Loucy (cell line): ENCODE data around the gene NPFF.

Experiments
- EZH2phosphoT487 ChIP-seq: fragments of 200-600 bp; IDR thresholded peaks from 2 replicates; pipeline ENCODE4 v1.6.1; 2018; ENCODE audit warnings: antibody characterized with exemption, mild to moderate bottlenecking, moderate library complexity, borderline replicate concordance
- TF ChIP-seq, protein P1 (sequence below): fragments of 200-600 bp; sonication (generic); conservative IDR thresholded peaks from 2 replicates; pipeline ENCODE4 v1.5.1; 2014; ENCODE audit warnings: mild to moderate bottlenecking, antibody characterized with exemption, low read length

DNA sequence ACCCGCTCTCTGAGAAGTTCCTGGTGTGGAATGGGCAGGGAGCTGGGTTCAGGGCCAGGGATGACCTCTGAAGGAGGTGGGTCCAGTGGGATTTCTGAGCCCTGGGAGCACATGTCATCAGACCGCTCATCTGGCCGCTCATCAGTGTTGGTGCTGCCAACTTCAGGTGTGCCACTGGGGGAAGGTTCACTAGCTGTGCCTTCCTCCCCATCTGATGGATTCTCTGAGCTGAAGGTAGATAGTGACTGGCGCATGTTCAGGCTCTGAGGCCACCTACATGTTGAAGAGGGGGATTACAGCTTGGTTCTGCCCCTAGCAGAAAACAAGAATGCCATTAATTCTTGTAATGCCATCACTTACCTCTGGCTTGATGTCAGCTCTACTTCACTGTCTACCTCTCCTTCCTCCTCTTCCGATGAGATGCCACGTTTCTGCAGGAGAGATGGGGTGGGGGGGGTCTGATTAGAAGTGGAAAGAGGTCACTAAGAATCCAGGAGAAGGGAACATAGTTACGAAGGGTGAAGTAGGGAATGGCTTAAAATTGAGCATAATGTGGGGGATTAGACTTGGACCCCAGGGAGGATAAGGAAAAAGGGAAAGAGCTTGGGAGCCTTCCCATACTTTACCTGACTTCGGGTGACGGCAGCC is 25.2 kb downstream of the NPFF start:
- TF ChIP-seq, protein P1, sequence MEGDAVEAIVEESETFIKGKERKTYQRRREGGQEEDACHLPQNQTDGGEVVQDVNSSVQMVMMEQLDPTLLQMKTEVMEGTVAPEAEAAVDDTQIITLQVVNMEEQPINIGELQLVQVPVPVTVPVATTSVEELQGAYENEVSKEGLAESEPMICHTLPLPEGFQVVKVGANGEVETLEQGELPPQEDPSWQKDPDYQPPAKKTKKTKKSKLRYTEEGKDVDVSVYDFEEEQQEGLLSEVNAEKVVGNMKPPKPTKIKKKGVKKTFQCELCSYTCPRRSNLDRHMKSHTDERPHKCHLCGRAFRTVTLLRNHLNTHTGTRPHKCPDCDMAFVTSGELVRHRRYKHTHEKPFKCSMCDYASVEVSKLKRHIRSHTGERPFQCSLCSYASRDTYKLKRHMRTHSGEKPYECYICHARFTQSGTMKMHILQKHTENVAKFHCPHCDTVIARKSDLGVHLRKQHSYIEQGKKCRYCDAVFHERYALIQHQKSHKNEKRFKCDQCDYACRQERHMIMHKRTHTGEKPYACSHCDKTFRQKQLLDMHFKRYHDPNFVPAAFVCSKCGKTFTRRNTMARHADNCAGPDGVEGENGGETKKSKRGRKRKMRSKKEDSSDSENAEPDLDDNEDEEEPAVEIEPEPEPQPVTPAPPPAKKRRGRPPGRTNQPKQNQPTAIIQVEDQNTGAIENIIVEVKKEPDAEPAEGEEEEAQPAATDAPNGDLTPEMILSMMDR, result peak; percentile 43
- no peak for TF ChIP-seq EZH2phosphoT487
